DND-41 (cell line): Measurements from ENCODE around the gene GRK2.

Source experiments
- ATAC-seq: fragments of 200-7000 bp; cut with Tn5 transposase; 3 replicates; pipeline ENCODE4 v1.9.1; 2021; ENCODE audit warnings: low read depth; ENCODE audit not compliant: insufficient read depth
- DNase-seq: peaks from one replicate; pipeline ENCODE4 v3.0.0-alpha.2; 2020
- H2AFZ ChIP-seq: 2 replicates; pipeline ENCODE4 v1.6.0; 2012; ENCODE audit warnings: low read depth, low read length
- H3K27ac ChIP-seq: 2 replicates; pipeline ENCODE4 v1.5.1; 2012; ENCODE audit warnings: low read length, inconsistent platforms
- H3K27me3 ChIP-seq: fragments of 200-600 bp; sonication (generic); 2 replicates; pipeline ENCODE4 v1.6.0; 2012; ENCODE audit warnings: low read length, mild to moderate bottlenecking, inconsistent platforms; ENCODE audit not compliant: insufficient read depth, poor library complexity
- H3K36me3 ChIP-seq: 2 replicates; pipeline ENCODE4 v1.5.1; 2012; ENCODE audit warnings: low read length, inconsistent platforms; ENCODE audit not compliant: insufficient read depth
- H3K4me1 ChIP-seq: 2 replicates; pipeline ENCODE4 v1.5.1; 2012; ENCODE audit warnings: mild to moderate bottlenecking, low read length; ENCODE audit not compliant: insufficient read depth
- H3K4me2 ChIP-seq: 2 replicates; pipeline ENCODE4 v1.6.0; 2012; ENCODE audit warnings: mild to moderate bottlenecking, moderate library complexity, low read length, inconsistent platforms; ENCODE audit not compliant: insufficient read depth
- H3K4me3 ChIP-seq, 2 experiments: fragments of 200-600 bp in 1 of 2; shearing (Covaris generic) in 1 of 2; 2 replicates each; pipeline ENCODE4 v1.5.1; 2012 to 2016; ENCODE audit warnings: inconsistent platforms in 2 of 2, low read length in 2 of 2, mild to moderate bottlenecking in 2 of 2, low read depth in 1 of 2, moderate library complexity in 1 of 2
- H3K79me2 ChIP-seq: 2 replicates; pipeline ENCODE4 v1.6.0; 2012; ENCODE audit warnings: low read length, inconsistent platforms; ENCODE audit not compliant: insufficient read depth
- H3K9ac ChIP-seq: 2 replicates; pipeline ENCODE4 v1.6.0; 2012; ENCODE audit warnings: low read depth, mild to moderate bottlenecking, inconsistent platforms, low read length, moderate library complexity
- H3K9me3 ChIP-seq: 2 replicates; pipeline ENCODE4 v1.5.1; 2012; ENCODE audit warnings: low read length, moderate library complexity, mild to moderate bottlenecking, inconsistent platforms; ENCODE audit not compliant: insufficient read depth, severe bottlenecking
- H4K20me1 ChIP-seq: 2 replicates; pipeline ENCODE4 v1.6.0; 2012; ENCODE audit warnings: low read length; ENCODE audit not compliant: insufficient read depth
- EZH2 ChIP-seq: IDR thresholded peaks from 3 replicates; pipeline ENCODE4 v1.6.1; 2012; ENCODE audit warnings: borderline replicate concordance, low read depth, mild to moderate bottlenecking, moderate library complexity, low read length, inconsistent platforms; ENCODE audit not compliant: severe bottlenecking
- TF ChIP-seq, protein P1 (sequence below): IDR thresholded peaks from 2 replicates; pipeline ENCODE4 v1.5.1; 2012; ENCODE audit warnings: borderline replicate concordance, low read length, moderate library complexity, mild to moderate bottlenecking; ENCODE audit not compliant: poor library complexity, severe bottlenecking; ENCODE audit errors: extremely low read depth

GRK2 gene

DNA sequence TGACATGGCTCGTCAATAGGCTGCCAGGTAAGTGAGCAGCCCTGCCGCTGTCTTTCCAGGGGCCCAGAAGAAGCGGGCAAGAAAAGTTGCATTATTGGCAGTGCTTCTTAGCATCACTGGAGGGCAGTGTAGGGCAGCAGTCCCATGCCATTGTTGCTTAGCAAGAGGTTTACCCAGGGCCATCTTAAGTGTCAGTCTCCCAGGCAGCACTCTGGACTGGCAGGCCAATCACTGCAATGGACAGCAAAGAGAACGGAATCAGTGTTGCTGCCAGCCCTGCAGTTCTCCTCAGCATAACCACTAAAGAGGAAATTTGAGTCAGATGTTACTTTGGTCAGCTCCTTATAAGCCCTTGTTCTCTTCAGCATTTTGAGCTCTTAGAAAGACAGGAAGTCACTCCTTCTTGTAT, 13.4 kb upstream of the GRK2 start:
- Histone ChIP-seq H3K4me3 (no peak overlapping the region), H3K27me3 (no peaks in the 10 kb centered on the region), H3K79me2 (no peaks in the 10 kb centered on the region; the same call in 1 of the 2 replicates), H3K36me3 (peaks cover 89% of the 10 kb centered on the region), H3K27ac (no peak overlapping the region), H3K4me1 (no peaks in the 10 kb centered on the region), H2AFZ (no peak overlapping the region), H3K4me2 (no peak overlapping the region), H3K9ac (no peak overlapping the region), H4K20me1 (peaks cover 21% of the 10 kb centered on the region; the same call in 1 of the 2 replicates), H3K9me3 (no peaks in the 10 kb centered on the region)
- DNase-seq (peak; percentile 44), ATAC-seq (peak; percentile 68)
- no peak for TF ChIP-seq EZH2
- TF ChIP-seq, protein P1, sequence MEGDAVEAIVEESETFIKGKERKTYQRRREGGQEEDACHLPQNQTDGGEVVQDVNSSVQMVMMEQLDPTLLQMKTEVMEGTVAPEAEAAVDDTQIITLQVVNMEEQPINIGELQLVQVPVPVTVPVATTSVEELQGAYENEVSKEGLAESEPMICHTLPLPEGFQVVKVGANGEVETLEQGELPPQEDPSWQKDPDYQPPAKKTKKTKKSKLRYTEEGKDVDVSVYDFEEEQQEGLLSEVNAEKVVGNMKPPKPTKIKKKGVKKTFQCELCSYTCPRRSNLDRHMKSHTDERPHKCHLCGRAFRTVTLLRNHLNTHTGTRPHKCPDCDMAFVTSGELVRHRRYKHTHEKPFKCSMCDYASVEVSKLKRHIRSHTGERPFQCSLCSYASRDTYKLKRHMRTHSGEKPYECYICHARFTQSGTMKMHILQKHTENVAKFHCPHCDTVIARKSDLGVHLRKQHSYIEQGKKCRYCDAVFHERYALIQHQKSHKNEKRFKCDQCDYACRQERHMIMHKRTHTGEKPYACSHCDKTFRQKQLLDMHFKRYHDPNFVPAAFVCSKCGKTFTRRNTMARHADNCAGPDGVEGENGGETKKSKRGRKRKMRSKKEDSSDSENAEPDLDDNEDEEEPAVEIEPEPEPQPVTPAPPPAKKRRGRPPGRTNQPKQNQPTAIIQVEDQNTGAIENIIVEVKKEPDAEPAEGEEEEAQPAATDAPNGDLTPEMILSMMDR: peak; percentile 64

DNA sequence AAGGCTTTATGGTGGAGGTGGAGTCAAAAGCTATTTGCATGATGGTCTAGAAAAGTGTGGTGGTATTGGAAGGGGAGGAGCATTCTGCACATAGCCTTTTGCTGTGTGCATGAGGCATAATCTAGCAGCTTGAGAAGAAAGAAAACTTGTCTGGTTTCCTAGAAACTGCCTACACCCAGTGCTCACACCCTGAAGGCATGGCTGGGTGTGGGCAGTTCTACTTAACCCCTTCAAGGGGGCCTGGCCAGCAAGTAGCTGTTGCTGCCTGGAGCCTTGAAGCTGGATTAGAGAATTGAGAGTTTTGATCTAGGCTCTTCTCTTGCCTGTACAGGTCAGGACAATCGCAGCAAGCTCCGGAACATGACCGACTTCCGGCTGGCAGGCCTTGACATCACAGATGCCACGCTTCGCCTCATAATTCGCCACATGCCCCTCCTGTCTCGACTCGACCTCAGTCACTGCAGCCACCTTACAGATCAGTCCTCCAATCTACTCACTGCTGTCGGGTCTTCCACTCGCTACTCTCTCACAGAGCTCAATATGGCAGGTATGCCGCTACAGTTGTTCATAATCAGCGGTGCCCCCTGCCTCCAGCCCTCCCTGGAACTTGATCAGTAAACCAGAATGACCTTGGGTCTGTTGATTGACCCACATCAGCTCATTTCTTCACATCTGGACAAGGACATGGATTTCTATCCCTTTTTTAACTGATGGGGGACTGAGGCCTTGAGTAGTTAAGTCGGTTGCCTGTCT, 12.2 kb upstream of the GRK2 start:
- H3K4me3 ChIP-seq: no peak overlapping the region
- H3K79me2 ChIP-seq: no peaks in the 10 kb centered on the region; the same call in 1 of the 2 replicates
- peaks cover 77% of the 10 kb centered on the region for H3K36me3 ChIP-seq
- DNase-seq (no peak), ATAC-seq (no peak)
- no peak overlapping the region for H3K27ac ChIP-seq
- TF ChIP-seq, protein P1: no peak
- no peak for TF ChIP-seq EZH2
- peaks cover 20% of the 10 kb centered on the region; the same call in 1 of the 2 replicates for H4K20me1 ChIP-seq
- H3K9ac ChIP-seq: no peak overlapping the region
- no peaks in the 10 kb centered on the region for H3K9me3 ChIP-seq
- no peak overlapping the region for H2AFZ ChIP-seq
- no peaks in the 10 kb centered on the region for H3K4me1 ChIP-seq
- H3K27me3 ChIP-seq: no peaks in the 10 kb centered on the region
- H3K4me2 ChIP-seq: no peak overlapping the region

GRCh38 chr11:67254798-67255197, 11.5 kb upstream of the GRK2 start:
- H3K27ac ChIP-seq: no peak overlapping the region
- H4K20me1 ChIP-seq: peaks cover 20% of the 10 kb centered on the region; the same call in 1 of the 2 replicates
- no peak for TF ChIP-seq EZH2
- TF ChIP-seq, protein P1: no peak
- no peak for ATAC-seq
- no peaks in the 10 kb centered on the region for H3K4me1 ChIP-seq
- no peak overlapping the region for H3K9ac ChIP-seq
- no peaks in the 10 kb centered on the region for H3K27me3 ChIP-seq
- no peaks in the 10 kb centered on the region for H3K9me3 ChIP-seq
- no peak for DNase-seq
- H3K4me3 ChIP-seq: no peak overlapping the region
- no peak overlapping the region for H3K4me2 ChIP-seq
- H2AFZ ChIP-seq: no peak overlapping the region
- H3K79me2 ChIP-seq: no peaks in the 10 kb centered on the region; the same call in 1 of the 2 replicates
- H3K36me3 ChIP-seq: peaks cover 70% of the 10 kb centered on the region
